Rectal smooth muscle tissue (tissue), 1 donor: ENCODE data around the gene CHCHD4.
"Not testable (repeated sequence)": the region's sequence is repeated elsewhere in the genome, so short reads cannot be mapped to it uniquely, and the experiment has no call there.

Experiments
- H3K27ac ChIP-seq: one replicate; pipeline ENCODE4 v1.7.0; 2013; ENCODE audit warnings: low read depth, low read length, inconsistent platforms
- H3K27me3 ChIP-seq: one replicate; pipeline ENCODE4 v1.7.0; 2013; ENCODE audit warnings: low read length; ENCODE audit not compliant: control insufficient read depth, insufficient read depth
- H3K36me3 ChIP-seq: one replicate; pipeline ENCODE4 v1.7.0; 2013; ENCODE audit warnings: low read length; ENCODE audit not compliant: control insufficient read depth, insufficient read depth
- H3K4me1 ChIP-seq: one replicate; pipeline ENCODE4 v1.7.0; 2013; ENCODE audit warnings: low read length; ENCODE audit not compliant: control insufficient read depth, insufficient read depth
- H3K4me3 ChIP-seq: one replicate; pipeline ENCODE4 v1.7.0; 2013; ENCODE audit warnings: low read length
- H3K9ac ChIP-seq: one replicate; pipeline ENCODE4 v1.7.0; 2013; ENCODE audit warnings: low read length

CHCHD4 gene

DNA sequence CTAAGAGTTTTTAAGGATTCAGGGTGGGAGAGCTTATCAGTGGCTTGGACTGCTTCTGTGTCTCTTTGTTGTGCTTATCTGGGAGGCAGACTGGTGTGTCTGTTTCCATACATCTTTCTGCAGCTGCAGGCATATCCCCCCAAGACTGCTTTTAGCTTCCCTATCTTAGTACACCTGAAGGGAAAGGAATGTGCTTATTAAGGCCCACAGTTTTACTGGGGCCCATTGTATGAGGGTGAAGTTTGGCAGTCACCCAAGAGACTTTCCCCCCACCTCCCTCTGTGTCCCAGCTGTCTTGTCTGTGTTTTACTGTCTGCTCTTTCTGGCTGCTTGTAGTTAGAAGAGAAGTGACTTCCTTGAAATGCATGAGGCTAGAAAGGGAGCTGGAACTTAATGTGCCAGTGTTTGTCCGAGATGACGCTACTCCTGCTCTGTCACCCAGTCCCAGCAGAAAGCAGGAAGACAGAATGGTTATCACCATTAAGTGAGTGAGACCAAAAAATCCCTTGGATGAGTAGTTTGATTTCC lies 3.7 kb downstream of the CHCHD4 start:
- not testable (repeated sequence) for H3K9ac ChIP-seq, H3K27ac ChIP-seq, H3K27me3 ChIP-seq, H3K4me1 ChIP-seq, H3K4me3 ChIP-seq, H3K36me3 ChIP-seq

DNA sequence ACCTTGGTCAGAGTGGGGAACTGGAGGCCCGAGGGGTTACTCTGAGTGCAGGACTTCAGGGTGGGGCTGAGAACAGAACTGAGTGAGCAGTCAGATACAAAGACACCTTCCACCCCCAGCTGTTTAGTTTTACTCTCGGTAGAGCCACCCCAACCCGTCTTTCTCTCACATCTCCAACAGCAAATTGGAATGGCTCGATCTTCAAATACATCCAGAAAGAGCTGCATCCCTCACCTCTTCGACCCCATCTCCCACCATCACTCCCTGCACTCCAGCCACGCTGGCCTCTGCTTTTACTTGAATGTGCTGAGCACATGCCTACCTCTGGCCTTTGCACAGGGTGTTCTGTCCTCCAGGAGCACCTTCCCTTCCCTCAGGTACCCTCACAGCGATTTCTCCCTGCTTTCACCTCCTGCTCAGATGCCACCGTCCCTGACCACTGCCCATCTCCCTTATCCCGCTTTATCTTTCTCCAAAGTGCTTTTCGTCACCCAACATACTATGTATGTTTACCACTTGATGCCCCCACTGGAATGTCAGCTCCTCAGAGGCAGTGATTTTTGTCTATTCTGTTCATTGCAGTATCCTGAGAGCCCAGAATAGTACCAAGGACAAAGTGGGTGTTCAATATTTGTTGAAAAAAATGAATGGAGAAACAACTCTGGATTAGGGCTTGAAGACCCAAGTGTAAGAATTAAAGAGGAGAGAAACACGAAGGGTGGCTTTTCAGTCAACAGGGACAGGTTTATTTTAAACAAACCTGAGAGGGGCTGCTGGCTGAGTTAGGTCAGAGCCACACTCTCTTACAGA lies 4.4 kb downstream of the CHCHD4 start:
- H3K4me3 ChIP-seq, result no peak overlapping the region
- peaks cover 15% of the 10 kb centered on the region for H3K36me3 ChIP-seq
- H3K27ac ChIP-seq, result no peak overlapping the region
- peaks cover 5% of the 10 kb centered on the region for H3K4me1 ChIP-seq
- no peak overlapping the region for H3K9ac ChIP-seq
- no peaks in the 10 kb centered on the region for H3K27me3 ChIP-seq

DNA sequence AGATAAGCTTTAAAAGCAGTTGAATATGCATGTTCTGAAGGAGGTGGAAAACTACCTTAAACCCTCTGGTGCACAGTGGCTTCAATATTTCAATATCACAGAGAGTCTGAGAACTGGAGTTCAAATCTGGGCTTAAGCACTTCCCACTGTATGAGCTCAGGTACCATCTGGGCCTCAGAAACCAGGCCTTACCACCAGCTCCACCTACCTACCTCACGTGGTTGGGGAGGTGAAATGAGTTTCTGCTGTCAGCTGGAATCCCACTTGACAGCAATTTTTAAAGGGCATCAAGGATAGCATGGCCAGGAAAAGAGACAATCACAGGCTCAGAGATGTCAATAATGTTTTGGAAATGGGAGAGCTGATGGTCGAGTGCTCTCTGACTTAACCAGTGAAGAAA lies 5.0 kb downstream of the CHCHD4 start:
- no peaks in the 10 kb centered on the region for H3K27me3 ChIP-seq
- peaks cover 20% of the 10 kb centered on the region for H3K36me3 ChIP-seq
- H3K4me1 ChIP-seq, result peaks cover 5% of the 10 kb centered on the region
- no peak overlapping the region for H3K27ac ChIP-seq
- no peak overlapping the region for H3K4me3 ChIP-seq
- no peak overlapping the region for H3K9ac ChIP-seq

DNA sequence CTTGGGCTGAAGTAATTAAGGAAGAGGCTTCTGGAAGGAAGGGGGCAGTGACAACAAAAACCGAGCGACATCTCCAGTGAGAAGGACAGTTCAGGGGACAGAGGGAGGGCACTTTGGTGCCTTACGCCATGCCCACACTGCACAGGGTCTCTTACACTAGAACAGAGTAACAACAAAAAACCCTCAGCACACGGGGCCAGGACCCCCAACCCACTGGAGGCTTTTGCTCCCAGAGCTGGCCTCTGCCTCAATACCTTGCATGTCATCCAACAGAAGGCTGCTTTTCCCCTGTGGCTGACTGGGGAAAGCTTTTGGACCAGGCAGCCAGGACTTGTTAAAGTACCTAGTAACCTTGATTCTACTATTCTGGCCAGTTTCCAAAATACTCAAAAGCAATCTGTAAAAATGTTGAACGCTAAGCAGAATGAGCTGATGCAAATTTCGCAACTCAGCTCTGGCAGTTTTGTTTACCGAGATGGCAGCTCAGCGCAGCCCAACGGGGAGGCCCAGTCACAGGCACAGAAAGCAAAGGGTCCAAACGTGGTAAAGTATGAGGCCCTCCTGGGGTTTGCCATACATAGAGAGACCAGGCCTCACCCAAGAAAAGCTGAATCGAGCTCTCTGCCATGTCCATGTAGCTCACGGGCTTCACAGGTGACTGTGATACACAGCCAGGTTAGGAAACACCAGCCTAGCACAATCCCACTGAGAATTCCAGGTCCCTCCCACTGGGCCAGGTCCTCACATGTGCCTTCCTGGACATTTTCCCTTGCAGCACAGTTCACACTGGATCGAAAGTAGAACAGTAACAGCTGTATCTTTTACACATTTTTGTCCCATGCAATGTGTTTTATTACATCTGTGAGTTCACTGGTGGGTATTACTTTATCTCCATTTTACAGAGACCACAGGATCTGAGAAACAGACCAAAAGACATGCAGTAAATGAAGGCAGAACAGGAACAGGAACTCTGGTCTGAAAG lies 6.0 kb downstream of the CHCHD4 start:
- Histone ChIP-seq H3K4me3 (no peak overlapping the region), H3K27me3 (no peaks in the 10 kb centered on the region), H3K4me1 (peaks cover 3% of the 10 kb centered on the region), H3K9ac (no peak overlapping the region), H3K27ac (no peak overlapping the region), H3K36me3 (peaks cover 20% of the 10 kb centered on the region)

DNA sequence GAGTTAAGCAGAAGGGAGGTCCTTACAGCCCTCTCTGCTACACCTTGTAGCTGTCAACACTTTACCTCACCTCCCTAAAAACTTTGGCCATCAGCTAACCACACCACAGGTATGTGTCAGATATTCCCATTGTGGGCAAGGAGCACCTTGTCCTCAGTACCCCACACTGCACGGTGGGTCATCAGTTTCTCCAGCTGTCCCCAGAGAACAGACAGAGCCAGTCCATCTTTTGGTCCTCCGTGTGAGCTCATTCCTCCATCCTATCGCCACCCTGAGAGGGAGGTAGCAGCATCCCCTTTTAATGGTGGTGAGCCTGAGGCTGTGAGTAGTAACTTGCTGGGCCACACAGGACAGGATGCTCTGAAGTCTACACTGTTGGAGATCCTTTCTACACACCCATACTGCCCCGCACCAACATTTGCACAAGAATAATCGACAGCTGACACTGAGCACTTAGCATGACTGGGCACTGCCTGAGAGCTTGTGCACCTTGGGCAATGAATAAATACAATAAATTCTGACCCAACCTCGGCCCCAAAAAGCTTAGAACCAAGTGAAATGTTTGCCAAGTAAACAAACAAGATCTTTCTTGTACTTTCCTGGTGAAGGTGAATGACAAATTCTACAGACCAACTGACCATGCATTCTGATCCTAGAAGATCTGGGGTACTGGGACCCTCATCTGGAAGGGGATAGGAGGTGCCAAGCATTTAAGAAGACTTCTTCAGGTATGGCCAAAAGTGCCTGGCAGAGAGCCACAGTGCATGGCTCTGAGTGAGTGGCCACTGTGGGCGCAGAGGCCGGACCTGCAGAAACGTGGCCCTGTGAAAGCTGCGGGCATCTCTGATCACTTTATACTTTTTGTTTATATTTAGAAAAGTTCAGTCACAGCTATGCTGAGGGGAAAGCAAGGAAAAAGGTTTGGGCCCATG lies 6.9 kb downstream of the CHCHD4 start:
- Histone ChIP-seq H3K4me1 (no peaks in the 10 kb centered on the region), H3K27me3 (no peaks in the 10 kb centered on the region), H3K27ac (no peak overlapping the region), H3K9ac (no peak overlapping the region), H3K4me3 (no peak overlapping the region), H3K36me3 (peaks cover 24% of the 10 kb centered on the region)

DNA sequence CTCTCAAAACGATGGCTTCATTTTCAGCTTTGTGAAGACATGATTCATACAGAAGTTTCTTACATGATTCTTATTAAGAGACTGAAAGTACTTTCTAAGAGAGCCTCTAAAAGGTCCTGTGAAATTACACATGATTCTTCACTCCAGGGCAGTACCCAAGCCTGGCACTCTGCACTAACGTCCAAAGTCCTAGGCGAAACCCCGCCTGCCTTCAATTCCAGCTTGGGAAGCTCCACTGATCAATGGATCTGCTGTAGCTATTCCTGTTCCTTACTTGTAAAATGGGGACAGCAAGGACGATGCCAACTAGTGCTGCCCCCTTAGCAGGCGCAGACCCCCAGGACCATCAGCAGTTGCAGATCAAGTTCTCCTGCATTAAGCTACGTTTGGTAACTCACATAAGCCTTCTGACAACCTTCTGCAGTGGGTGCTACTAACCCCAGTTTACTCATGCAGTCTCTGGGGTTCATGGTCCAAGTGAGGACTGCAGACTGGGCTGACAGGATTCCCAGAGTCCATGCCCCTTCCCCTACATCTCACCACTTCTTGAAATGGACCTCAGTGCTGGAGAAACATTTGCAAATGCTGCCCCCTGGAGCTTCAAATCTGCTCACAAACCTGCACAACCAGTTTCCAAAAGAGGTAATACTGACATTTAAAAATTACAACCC lies 10.6 kb downstream of the CHCHD4 start:
- Histone ChIP-seq H3K36me3 (peaks cover 26% of the 10 kb centered on the region), H3K4me1 (no peaks in the 10 kb centered on the region), H3K27ac (no peak overlapping the region), H3K9ac (no peak overlapping the region), H3K4me3 (no peak overlapping the region), H3K27me3 (no peaks in the 10 kb centered on the region)

DNA sequence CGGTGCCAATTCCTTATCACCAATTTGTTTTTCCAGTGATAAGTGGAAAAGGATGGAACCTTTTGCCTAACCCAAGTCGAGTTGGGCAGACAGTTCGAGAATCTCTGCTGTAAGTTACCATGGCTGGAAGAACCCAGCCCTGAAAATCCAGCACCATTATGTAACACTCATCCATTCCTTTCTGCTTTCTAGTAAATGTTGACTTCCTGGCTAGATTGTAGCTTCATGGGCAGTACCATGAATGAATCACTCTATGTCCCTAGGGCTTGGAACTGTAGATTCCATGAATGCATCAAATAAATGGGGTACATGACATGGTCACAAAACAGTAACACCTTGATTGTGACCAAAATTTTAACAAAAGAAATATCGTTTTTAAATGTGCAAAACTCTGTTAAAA lies 14.0 kb downstream of the CHCHD4 start:
- no peak overlapping the region for H3K4me3 ChIP-seq
- no peak overlapping the region for H3K9ac ChIP-seq
- peaks cover 18% of the 10 kb centered on the region for H3K36me3 ChIP-seq
- no peaks in the 10 kb centered on the region for H3K4me1 ChIP-seq
- H3K27ac ChIP-seq, result no peak overlapping the region
- H3K27me3 ChIP-seq, result no peaks in the 10 kb centered on the region

DNA sequence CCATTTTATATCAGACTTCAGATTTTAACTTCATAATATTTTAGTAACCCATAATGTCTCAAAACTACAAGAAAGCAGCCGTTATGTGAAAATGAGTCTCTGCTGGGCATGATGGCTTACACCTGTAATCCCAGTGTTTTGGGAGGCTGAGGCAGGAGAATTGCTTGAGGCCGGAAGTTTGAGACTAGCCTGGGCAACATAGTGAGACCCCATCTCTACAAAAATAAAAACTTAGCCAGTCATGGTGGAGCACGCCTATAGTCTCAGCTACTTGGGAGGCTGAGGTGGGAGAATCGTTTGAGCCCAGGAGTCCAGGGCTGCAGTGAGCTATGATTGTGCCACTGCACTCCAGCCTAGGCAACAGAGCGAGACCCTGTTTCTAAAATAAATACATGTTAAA lies 14.8 kb downstream of the CHCHD4 start:
- not testable (repeated sequence) for H3K4me3 ChIP-seq, H3K4me1 ChIP-seq, H3K27me3 ChIP-seq, H3K9ac ChIP-seq, H3K27ac ChIP-seq
- H3K36me3 ChIP-seq, result peaks cover 10% of the 10 kb centered on the region

DNA sequence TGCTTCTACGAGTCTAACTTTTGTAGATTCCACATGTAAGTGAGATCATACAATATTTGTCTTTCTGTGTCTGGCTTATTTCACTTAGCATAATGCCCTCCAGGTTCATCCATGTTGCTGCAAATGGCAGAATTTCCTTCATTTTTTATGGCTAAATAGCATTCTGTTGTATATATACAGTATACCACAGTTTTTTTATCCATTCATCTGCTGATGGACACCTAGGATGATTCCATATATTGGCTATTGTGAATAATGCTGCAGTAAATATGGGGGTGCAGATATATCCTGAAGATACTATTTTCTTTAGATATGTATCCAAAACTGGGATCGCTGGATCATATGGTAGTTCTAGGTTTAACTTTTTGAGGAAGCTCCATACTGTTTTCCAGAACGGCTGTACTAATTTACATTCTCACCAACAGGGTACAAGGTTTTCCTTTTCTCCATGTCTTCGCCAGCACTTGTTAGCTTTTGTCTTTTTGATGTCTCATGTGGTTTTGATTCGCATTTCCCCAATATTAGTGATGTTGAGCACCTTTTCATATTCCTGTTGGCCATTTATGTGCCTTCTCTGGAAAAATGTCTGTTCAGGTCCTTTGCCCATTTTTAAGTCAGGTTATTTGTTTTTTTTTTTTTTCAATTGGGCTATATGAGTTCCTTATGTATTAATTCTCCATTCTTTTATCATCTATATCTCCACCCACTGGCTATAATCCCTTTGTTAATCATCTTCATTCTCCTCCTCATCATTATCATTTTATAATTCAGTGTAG lies 26.9 kb downstream of the CHCHD4 start:
- Histone ChIP-seq H3K27ac (no peak overlapping the region), H3K36me3 (no peaks in the 10 kb centered on the region), H3K4me3 (no peak overlapping the region)

DNA sequence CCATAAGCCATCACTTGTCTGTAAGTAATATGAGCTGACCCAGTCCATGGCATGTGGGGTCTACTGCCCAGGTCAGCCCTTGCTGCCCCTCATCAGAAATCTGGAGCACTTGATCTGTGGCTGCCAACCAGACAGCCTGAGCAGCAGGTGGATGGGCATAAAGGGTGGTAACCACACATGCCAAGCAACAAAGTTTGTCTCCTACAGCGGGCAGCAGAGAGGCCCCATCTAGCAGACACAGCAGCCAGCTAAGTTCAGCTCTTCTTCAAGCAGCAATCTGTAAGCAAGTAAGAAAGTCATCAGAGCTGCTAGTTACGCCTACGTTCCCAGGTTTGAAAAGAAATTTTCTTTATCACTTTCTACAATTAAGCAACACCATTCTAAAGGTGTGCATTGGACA lies 27.9 kb downstream of the CHCHD4 start:
- H3K36me3 ChIP-seq, result no peaks in the 10 kb centered on the region
- no peak overlapping the region for H3K27ac ChIP-seq
- no peak overlapping the region for H3K9ac ChIP-seq
- H3K4me3 ChIP-seq, result no peak overlapping the region
- no peaks in the 10 kb centered on the region for H3K4me1 ChIP-seq
- H3K27me3 ChIP-seq, result no peaks in the 10 kb centered on the region

More for the DNA sequence above, 26.9 kb downstream of the CHCHD4 start:
- H3K4me1 ChIP-seq, result no peaks in the 10 kb centered on the region
- H3K9ac ChIP-seq, result no peak overlapping the region
- H3K27me3 ChIP-seq, result no peaks in the 10 kb centered on the region

DNA sequence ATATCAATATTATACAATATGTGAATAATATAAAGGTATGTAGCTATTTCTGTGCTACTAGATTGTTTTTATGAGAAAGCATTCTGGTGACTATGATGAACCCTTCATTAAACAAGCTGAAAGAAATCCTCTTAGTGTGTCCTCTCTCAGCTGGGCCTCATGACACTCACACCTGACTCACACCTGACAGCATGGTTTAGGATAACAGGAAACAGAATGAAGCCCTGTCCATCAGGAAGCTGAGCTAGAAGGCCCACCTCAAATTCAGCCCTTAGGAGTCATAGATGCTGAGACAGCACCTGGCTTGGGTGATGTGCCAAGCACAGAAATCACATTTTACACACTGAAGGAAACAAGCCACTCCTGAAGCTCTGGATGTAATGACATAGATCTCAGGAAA lies 30.8 kb downstream of the CHCHD4 start:
- Histone ChIP-seq H3K36me3 (no peaks in the 10 kb centered on the region), H3K27me3 (no peaks in the 10 kb centered on the region)

More for the DNA sequence above, 30.8 kb downstream of the CHCHD4 start:
- Histone ChIP-seq H3K9ac (no peak overlapping the region), H3K4me3 (no peak overlapping the region), H3K4me1 (no peaks in the 10 kb centered on the region), H3K27ac (no peak overlapping the region)
